Thymus (tissue), 11 donors: Measurements from ENCODE around the gene HOXB6. TPM values are rescaled to one million over a fixed set of nuclear protein-coding genes. Genes with fewer than 3 reads are reported as not detected.

ENCODE experiments used
- DNase-seq, 9 donors: peaks; one replicate each; pipeline ENCODE4 v3.0.0-alpha.2; 2013; ENCODE audit warnings: low spot score in 9 of 9, low read depth in 6 of 9, missing footprints in 1 of 9
- H3K27ac ChIP-seq, 2 donors: one replicate each; pipeline ENCODE4 v1.5.1; 2013; ENCODE audit warnings: control low read depth in 1 of 2, low read depth in 1 of 2, low read length in 1 of 2, mild to moderate bottlenecking in 1 of 2, moderate library complexity in 1 of 2
- H3K27me3 ChIP-seq, 2 donors: one replicate each; pipeline ENCODE4 v1.5.1; 2013; ENCODE audit warnings: low read length in 1 of 2; ENCODE audit not compliant: control insufficient read depth in 2 of 2, insufficient read depth in 1 of 2
- H3K36me3 ChIP-seq, 2 donors: one replicate each; pipeline ENCODE4 v1.5.1; 2013; ENCODE audit warnings: low read length in 1 of 2, mild to moderate bottlenecking in 1 of 2, moderate library complexity in 1 of 2; ENCODE audit not compliant: control insufficient read depth in 2 of 2, insufficient read depth in 2 of 2
- H3K4me1 ChIP-seq, 2 donors: one replicate each; pipeline ENCODE4 v1.5.1; 2013; ENCODE audit warnings: low read length in 2 of 2; ENCODE audit not compliant: control insufficient read depth in 2 of 2, insufficient read depth in 2 of 2
- H3K4me3 ChIP-seq, 2 donors: one replicate each; pipeline ENCODE4 v1.5.1; 2013; ENCODE audit warnings: low read length in 2 of 2, control low read depth in 1 of 2, mild to moderate bottlenecking in 1 of 2
- H3K9me3 ChIP-seq, 2 donors: one replicate each; pipeline ENCODE4 v1.5.1; 2013; ENCODE audit warnings: low read length in 1 of 2, mild to moderate bottlenecking in 1 of 2; ENCODE audit not compliant: control insufficient read depth in 2 of 2, insufficient read depth in 1 of 2
- WGBS: extraction: QIAGEN DNeasy Blood & Tissue Kit; methylation state at CpG from one replicate; pipeline ENCODE4 v1.1.7; 2013; 5-methylcytosine and 5-hydroxymethylcytosine counted together
- polyA plus RNA-seq: library from polyadenylated mRNA; stranded (reverse); fragments of 200-250 nt; gene quantifications from one replicate; pipeline ENCODE4 v1.2.3, GENCODE V29; 2013
- total RNA-seq: library from RNA; stranded (reverse); fragments of 120-200 nt; gene quantifications from one replicate; pipeline ENCODE4 v1.2.4, GENCODE V29; 2013
- donor health status: healthy.

Gene HOXB6
- total and polyA plus RNA-seq, 2 donors = 0.19 to 1.0 TPM

- peaks cover 0 to 8% of the 10 kb centered on the region in 2 donors for H3K4me1 ChIP-seq
- peaks cover 20 to 89% of the 10 kb centered on the region in 2 donors for H3K27me3 ChIP-seq
- no peak for DNase-seq
- H3K27ac ChIP-seq = no peak overlapping the region
- no peak overlapping the region for H3K4me3 ChIP-seq
- no peaks in the 10 kb centered on the region for H3K36me3 ChIP-seq
- WGBS = 78% methylated on average over 19 of the region's 19 CpGs
- H3K9me3 ChIP-seq = no peaks in the 10 kb centered on the region
These were observed 34.3 kb downstream of the HOXB6 start for GRCh38 chr17:48570325-48571023.

DNA sequence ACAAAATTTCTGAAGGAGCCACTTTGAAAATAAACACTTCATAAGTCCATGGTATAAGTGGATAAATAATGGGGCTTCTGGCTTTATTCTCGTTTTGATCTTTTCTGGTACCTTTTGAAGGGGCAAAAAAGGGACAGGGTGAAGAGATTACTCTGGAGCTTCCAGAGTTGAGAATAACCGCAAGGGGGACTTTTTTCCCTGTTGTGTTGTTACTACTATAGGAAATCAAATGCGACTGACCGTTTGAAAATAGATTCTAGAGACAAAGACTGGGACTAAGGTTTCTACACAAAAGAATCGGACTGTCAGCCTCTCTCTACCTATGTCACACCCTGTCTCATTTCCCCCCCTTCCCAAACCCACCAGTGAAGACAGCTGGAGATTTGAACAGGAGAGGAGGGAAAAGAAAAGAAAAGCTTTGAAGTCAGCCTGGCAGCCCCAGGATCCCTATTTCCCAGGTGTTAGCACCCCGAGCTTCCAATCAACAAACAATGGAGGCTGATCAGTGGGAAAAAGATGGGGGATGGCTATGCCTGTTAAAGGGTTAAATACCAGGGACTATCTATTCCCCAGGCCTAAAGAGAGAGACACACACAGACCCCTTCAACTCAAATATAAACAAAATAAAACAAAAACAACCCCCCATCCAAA, 35.0 kb downstream of the HOXB6 start:
- no peaks in the 10 kb centered on the region for H3K36me3 ChIP-seq
- 94% methylated on average over 6 of the region's 6 CpGs for WGBS
- no peak overlapping the region for H3K27ac ChIP-seq
- no peak overlapping the region for H3K4me3 ChIP-seq
- DNase-seq = no peak
- peaks cover 0 to 8% of the 10 kb centered on the region in 2 donors for H3K4me1 ChIP-seq
- peaks cover 22 to 92% of the 10 kb centered on the region in 2 donors for H3K27me3 ChIP-seq
- H3K9me3 ChIP-seq = no peaks in the 10 kb centered on the region

- H3K27ac ChIP-seq = no peak overlapping the region
- no peak for DNase-seq
- H3K4me1 ChIP-seq = peaks cover 0 to 11% of the 10 kb centered on the region in 2 donors
- H3K9me3 ChIP-seq = no peaks in the 10 kb centered on the region
- H3K4me3 ChIP-seq = no peak overlapping the region
- H3K27me3 ChIP-seq = peaks cover 22 to 92% of the 10 kb centered on the region in 2 donors
- 78% methylated on average over 3 of the region's 3 CpGs for WGBS
- H3K36me3 ChIP-seq = no peaks in the 10 kb centered on the region
These were observed 35.6 kb downstream of the HOXB6 start for GRCh38 chr17:48569240-48569582.

DNA sequence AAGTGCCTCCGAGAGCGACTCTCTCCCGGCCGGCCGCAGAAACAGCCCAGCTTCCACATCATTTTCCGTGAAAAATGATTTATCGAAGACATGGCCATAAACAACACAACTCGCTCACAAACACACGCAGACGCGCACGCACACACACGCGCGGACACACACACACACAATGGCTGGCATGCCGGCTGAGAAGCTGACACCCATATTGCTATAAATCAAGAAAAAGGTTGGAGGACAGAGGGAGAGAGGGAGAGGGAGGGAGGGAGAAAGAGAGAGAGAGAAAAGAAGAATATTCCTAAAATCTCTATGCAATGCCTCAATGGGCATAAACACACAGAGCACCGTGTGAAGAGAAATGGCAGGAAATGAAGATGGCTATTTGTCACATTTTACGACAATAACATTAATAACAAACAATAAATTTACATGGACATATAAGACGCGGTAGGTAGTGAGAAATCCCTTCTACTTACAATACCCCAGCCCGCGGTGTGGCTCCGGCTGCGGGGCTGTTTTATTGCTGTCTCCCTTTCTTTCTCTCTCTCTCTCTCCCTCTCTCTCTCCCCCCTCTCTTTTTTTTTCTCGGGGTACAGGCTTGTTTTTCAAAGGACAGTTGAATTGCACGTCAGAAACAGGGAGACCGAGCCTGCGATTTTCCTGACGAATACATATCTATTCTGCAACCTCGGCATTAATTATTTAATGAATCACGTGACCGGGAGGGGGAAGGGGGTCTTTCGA, 36.1 kb downstream of the HOXB6 start:
- WGBS = 37% methylated on average over 33 of the region's 33 CpGs
- Histone ChIP-seq H3K4me3 (no peak overlapping the region), H3K27me3 (peaks cover 22 to 92% of the 10 kb centered on the region in 2 donors), H3K4me1 (peaks cover 0 to 11% of the 10 kb centered on the region in 2 donors), H3K27ac (no peak overlapping the region), H3K36me3 (no peaks in the 10 kb centered on the region), H3K9me3 (no peaks in the 10 kb centered on the region)
- no peak for DNase-seq

- Histone ChIP-seq H3K9me3 (no peaks in the 10 kb centered on the region), H3K36me3 (no peaks in the 10 kb centered on the region), H3K4me1 (peaks cover 0 to 5% of the 10 kb centered on the region in 2 donors), H3K4me3 (no peak overlapping the region), H3K27ac (no peak overlapping the region), H3K27me3 (peaks cover 22 to 96% of the 10 kb centered on the region in 2 donors)
- no peak for DNase-seq
- 90% methylated on average over 2 of the region's 2 CpGs for WGBS
These were observed 37.0 kb downstream of the HOXB6 start for GRCh38 chr17:48567646-48568354.

DNA sequence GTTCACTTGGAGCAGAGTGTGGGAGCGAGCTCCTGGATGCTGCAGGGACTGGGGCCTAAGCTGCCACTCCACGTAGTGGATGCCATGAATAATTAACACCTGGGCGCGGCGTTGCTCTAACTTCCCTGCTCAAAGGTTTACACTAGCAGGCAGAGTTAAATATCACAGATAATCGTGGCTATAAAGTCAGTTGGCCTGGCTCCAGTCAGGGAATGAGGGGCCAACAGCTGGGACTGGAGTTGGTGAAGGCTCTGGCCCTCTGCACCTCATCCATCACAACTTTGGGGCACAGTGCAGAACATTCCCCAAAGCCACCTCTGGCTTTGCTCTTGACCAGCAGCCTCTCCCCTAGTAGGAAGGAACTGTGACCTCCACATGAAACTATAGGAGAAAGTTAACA, 37.6 kb downstream of the HOXB6 start:
- WGBS = 89% methylated on average over 6 of the region's 6 CpGs
- peaks cover 22 to 92% of the 10 kb centered on the region in 2 donors for H3K27me3 ChIP-seq
- H3K27ac ChIP-seq = no peak overlapping the region
- DNase-seq = no peak
- H3K36me3 ChIP-seq = no peaks in the 10 kb centered on the region
- H3K9me3 ChIP-seq = no peaks in the 10 kb centered on the region
- H3K4me1 ChIP-seq = peaks cover 0 to 5% of the 10 kb centered on the region in 2 donors
- no peak overlapping the region for H3K4me3 ChIP-seq

DNA sequence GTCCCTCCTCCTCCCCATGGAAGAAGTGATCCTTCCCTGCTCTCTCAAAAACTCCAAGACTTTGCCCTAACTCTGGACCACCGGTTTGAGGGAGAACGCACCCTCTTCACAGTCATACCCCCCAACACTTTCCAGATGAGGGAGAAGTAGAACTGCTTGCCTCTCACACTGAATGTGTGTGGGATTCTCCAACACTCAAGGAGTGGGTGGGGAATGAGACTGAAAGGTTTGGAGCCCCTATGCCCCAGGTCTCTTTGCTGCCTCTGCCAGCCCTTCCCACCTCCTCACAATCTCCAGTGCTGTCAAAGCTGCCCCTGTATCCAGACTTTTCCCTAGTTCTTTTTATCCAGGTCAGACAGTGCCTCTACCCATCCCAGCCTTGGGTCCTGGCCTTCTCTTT, 38.1 kb downstream of the HOXB6 start:
- no peaks in the 10 kb centered on the region for H3K36me3 ChIP-seq
- DNase-seq = no peak
- no peak overlapping the region for H3K27ac ChIP-seq
- H3K4me1 ChIP-seq = peaks cover 0 to 5% of the 10 kb centered on the region in 2 donors
- peaks cover 22 to 94% of the 10 kb centered on the region in 2 donors for H3K27me3 ChIP-seq
- H3K4me3 ChIP-seq = no peak overlapping the region
- WGBS = 46% methylated on average over 2 of the region's 2 CpGs
- no peaks in the 10 kb centered on the region for H3K9me3 ChIP-seq

GRCh38 chr17:48565925-48566710, 38.7 kb downstream of the HOXB6 start:
- H3K9me3 ChIP-seq = no peaks in the 10 kb centered on the region
- H3K4me3 ChIP-seq = no peak overlapping the region
- no peaks in the 10 kb centered on the region for H3K36me3 ChIP-seq
- H3K27me3 ChIP-seq = peaks cover 18 to 89% of the 10 kb centered on the region in 2 donors
- DNase-seq = no peak
- H3K27ac ChIP-seq = no peak overlapping the region
- H3K4me1 ChIP-seq = peaks cover 0 to 10% of the 10 kb centered on the region in 2 donors
- WGBS = 92% methylated on average over 4 of the region's 4 CpGs
